Measurements from ENCODE around the gene IDH3G. TPM values are rescaled to one million over a fixed set of nuclear protein-coding genes. Genes with fewer than 3 reads are reported as not detected.

The IDH3G gene
- polyA plus RNA-seq, 3 donors, result 115 to 201 (median 130) TPM

DNA sequence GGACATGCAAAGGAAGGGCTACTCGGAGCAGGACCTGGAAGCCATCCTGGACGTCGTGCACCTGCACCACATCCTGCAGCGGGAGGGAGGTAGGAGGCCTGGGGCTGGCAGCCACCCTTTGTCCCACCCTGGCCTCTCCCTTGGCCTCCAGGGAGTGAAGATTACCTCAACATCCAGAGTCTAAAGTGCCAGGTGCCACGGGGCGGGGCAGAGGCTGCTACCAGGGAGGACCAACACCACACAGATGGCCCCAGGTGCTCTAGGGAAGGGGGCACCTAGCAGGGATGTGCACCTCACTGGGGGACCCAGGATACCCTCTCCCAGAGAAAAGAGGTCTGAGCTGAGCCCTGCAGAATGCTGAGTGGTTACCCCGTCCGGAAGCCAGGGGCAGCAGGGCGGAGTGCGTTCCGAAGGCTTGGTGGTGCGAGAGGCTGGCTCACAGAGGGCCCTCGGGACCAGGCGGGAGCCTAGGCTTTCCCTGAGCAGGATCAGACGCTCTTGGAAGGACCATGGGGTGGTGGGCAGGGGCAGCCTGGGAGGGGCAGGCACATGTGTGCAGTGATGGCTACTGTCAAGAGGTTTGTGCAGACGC lies 53.4 kb downstream of the IDH3G start:
- no peak for TF ChIP-seq CTCF (IDR thresholded peaks at IDR 0.05)
- no peak overlapping the region for H3K27ac ChIP-seq (ENCODE audit: low read depth in 1 of 2, low read length in 2 of 2)
- DNase-seq, result no peak
- intact Hi-C loops (cut with micrococcal nuclease), result no loop called here
- no peaks in the 10 kb centered on the region for H3K79me2 ChIP-seq (ENCODE audit: insufficient read depth, low read length)
- H2AFZ ChIP-seq (ENCODE audit: insufficient read depth, low read depth, low read length, poor library complexity, severe bottlenecking), result no peak overlapping the region
- H3K9ac ChIP-seq (ENCODE audit: insufficient read depth, low read length, poor library complexity, severe bottlenecking), result no peak overlapping the region
- WGBS (ENCODE audit: insufficient coverage), result 100% methylated on average over 1 of the region's 16 CpGs
- Mint-ChIP-seq H3K9me3 (peaks cover 0 to 5% (median 0%) of the 10 kb centered on the region in 7 donors), H3K36me3 (peaks cover 27 to 68% of the 10 kb centered on the region in 2 donors), H3K4me3 (no peak overlapping the region), H3K27ac (peak overlapping the region in 1 of 7 donors; percentile 33), H3K27me3 (ENCODE audit: low read depth in 3 of 3) (peaks cover 0 to 16% (median 12%) of the 10 kb centered on the region in 3 donors), H3K4me1 (peaks cover 12% of the 10 kb centered on the region)
- H4K20me1 ChIP-seq (ENCODE audit: insufficient read depth, low read length), result peaks cover 12% of the 10 kb centered on the region
- H3K4me2 ChIP-seq (replicated peaks; ENCODE audit: extremely low read depth, low read length, poor library complexity, severe bottlenecking), result no peak overlapping the region
- H3K4me1 ChIP-seq (ENCODE audit: control insufficient read depth in 1 of 2, insufficient read depth in 2 of 2, low read length in 2 of 2), result peaks cover 5 to 11% of the 10 kb centered on the region in 2 donors
- H3K4me3 ChIP-seq (replicated peaks in 1 of 3; ENCODE audit: low read depth in 2 of 3, low read length in 3 of 3), result no peak overlapping the region
- peaks cover 39 to 50% of the 10 kb centered on the region in 2 donors for H3K36me3 ChIP-seq (replicated peaks in 1 of 2; ENCODE audit: control insufficient read depth in 1 of 2, insufficient read depth in 2 of 2, low read length in 2 of 2)
- H3K9me3 ChIP-seq (replicated peaks in 1 of 2; ENCODE audit: control insufficient read depth in 1 of 2, insufficient read depth in 1 of 2, low read length in 2 of 2), result no peaks in the 10 kb centered on the region
- no peaks in the 10 kb centered on the region for H3K27me3 ChIP-seq (ENCODE audit: control insufficient read depth in 2 of 2, insufficient read depth in 2 of 2, low read length in 2 of 2)

DNA sequence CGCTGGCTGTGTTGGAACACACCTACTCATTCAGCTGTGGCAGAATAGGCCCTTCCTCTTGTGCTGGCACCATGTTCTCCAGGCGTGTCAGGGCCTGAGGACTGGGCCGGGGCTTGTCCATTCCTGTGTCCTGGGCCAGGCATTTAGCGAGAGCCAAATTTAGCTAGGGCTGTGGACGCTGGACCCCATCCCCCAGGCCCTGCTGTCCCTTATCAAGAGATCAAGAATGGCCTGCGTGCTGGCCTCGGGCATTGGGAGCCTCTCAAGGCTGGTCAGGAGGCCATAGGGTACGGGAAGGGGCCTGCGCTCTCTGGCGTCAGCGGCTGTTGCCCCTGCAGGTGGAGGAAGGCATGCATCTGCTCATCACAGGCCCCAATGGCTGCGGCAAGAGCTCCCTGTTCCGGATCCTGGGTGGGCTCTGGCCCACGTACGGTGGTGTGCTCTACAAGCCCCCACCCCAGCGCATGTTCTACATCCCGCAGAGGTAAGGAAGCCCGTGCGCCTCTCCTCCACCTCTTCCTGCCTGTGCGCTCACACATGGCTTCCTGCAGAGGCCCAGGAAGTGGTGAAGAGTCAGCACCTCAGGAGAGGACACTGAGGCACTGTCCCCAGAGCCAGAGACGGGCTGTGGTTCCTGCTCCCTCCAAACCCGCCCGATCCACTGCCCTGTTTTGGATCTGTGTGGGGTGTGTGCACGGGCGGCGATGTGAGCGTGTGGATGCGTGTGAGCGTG lies 54.3 kb downstream of the IDH3G start:
- peaks cover 5 to 11% of the 10 kb centered on the region in 2 donors for H3K4me1 ChIP-seq (ENCODE audit: control insufficient read depth in 1 of 2, insufficient read depth in 2 of 2, low read length in 2 of 2)
- no peaks in the 10 kb centered on the region for H3K27me3 ChIP-seq (ENCODE audit: control insufficient read depth in 2 of 2, insufficient read depth in 2 of 2, low read length in 2 of 2)
- H3K9ac ChIP-seq (ENCODE audit: insufficient read depth, low read length, poor library complexity, severe bottlenecking), result no peak overlapping the region
- no peaks in the 10 kb centered on the region for H3K9me3 ChIP-seq (replicated peaks in 1 of 2; ENCODE audit: control insufficient read depth in 1 of 2, insufficient read depth in 1 of 2, low read length in 2 of 2)
- H3K4me2 ChIP-seq (replicated peaks; ENCODE audit: extremely low read depth, low read length, poor library complexity, severe bottlenecking), result no peak overlapping the region
- Mint-ChIP-seq H3K36me3 (peaks cover 34 to 75% of the 10 kb centered on the region in 2 donors), H3K9me3 (peaks cover 0 to 5% (median 1%) of the 10 kb centered on the region in 7 donors), H3K4me3 (no peak overlapping the region), H3K27ac (no peak overlapping the region), H3K27me3 (ENCODE audit: low read depth in 3 of 3) (peaks cover 0 to 18% (median 10%) of the 10 kb centered on the region in 3 donors), H3K4me1 (peaks cover 11% of the 10 kb centered on the region)
- H3K36me3 ChIP-seq (replicated peaks in 1 of 2; ENCODE audit: control insufficient read depth in 1 of 2, insufficient read depth in 2 of 2, low read length in 2 of 2), result peaks cover 39 to 53% of the 10 kb centered on the region in 2 donors
- no peak overlapping the region for H2AFZ ChIP-seq (ENCODE audit: insufficient read depth, low read depth, low read length, poor library complexity, severe bottlenecking)
- peaks cover 12% of the 10 kb centered on the region for H4K20me1 ChIP-seq (ENCODE audit: insufficient read depth, low read length)
- DNase-seq, result no peak
- intact Hi-C loops (cut with micrococcal nuclease), result no loop called here
- no peak overlapping the region for H3K27ac ChIP-seq (ENCODE audit: low read depth in 1 of 2, low read length in 2 of 2)
- H3K79me2 ChIP-seq (ENCODE audit: insufficient read depth, low read length), result no peaks in the 10 kb centered on the region
- no peak overlapping the region for H3K4me3 ChIP-seq (replicated peaks in 1 of 3; ENCODE audit: low read depth in 2 of 3, low read length in 3 of 3)
- TF ChIP-seq CTCF (IDR thresholded peaks at IDR 0.05), result no peak
- 100% methylated on average over 4 of the region's 29 CpGs for WGBS (ENCODE audit: insufficient coverage)
